Right lobe of liver (tissue), 4 donors: ENCODE results near the gene SLC9A5.

ENCODE experiments used
- POLR2A ChIP-seq: fragments of 450-650 bp; IDR thresholded peaks from one replicate; pipeline ENCODE4 v1.6.1; 2017; ENCODE audit warnings: antibody characterized with exemption, mild to moderate bottlenecking
- TF ChIP-seq, protein P1 (sequence below), 4 donors: fragments of 200-600 bp in 3 of 4; fragments of 450-650 bp in 1 of 4; IDR thresholded peaks; one replicate each; pipeline versions ENCODE4 v1.5.1 to v1.8.0; 2016 to 2022; ENCODE audit warnings: antibody characterized with exemption in 4 of 4, mild to moderate bottlenecking in 2 of 4
- donor health status: DM: no; HTN: no; CAD: no.
- donor health status: DM: no; HTN: no; CAD: no.
- donor health status: DM: no; HTN: yes; CAD: no.

DNA sequence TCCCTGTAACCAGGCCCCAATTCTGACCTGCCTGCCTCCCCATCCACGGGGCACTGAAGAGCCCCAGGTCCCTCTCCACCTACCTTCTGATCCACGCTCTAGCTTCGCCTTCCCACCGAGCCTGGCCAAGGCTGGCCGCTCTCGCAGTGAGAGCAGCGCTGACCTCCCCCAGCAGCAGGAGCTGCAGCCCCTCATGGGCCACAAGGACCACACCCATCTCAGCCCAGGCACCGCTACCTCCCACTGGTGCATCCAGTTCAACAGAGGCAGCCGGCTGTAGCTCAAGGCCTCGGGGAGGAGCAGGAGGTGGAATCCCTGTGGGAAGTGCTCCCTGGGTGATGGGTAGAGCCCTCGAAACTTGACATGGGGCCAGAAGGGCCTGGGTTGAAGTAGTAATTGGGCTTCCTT, 22.2 kb downstream of the SLC9A5 start:
- TF ChIP-seq, protein P1, sequence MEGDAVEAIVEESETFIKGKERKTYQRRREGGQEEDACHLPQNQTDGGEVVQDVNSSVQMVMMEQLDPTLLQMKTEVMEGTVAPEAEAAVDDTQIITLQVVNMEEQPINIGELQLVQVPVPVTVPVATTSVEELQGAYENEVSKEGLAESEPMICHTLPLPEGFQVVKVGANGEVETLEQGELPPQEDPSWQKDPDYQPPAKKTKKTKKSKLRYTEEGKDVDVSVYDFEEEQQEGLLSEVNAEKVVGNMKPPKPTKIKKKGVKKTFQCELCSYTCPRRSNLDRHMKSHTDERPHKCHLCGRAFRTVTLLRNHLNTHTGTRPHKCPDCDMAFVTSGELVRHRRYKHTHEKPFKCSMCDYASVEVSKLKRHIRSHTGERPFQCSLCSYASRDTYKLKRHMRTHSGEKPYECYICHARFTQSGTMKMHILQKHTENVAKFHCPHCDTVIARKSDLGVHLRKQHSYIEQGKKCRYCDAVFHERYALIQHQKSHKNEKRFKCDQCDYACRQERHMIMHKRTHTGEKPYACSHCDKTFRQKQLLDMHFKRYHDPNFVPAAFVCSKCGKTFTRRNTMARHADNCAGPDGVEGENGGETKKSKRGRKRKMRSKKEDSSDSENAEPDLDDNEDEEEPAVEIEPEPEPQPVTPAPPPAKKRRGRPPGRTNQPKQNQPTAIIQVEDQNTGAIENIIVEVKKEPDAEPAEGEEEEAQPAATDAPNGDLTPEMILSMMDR (IDR thresholded peaks at IDR 0.05) = no peak
- no peak for TF ChIP-seq POLR2A
